Adrenal gland (tissue), 5 donors: ENCODE results near the gene IFITM5.

ENCODE experiments used
- POLR2A ChIP-seq, 2 donors: fragments of 450-650 bp; IDR thresholded peaks; one replicate each; pipeline ENCODE4 v1.6.1; 2017; ENCODE audit warnings: antibody characterized with exemption in 2 of 2, mild to moderate bottlenecking in 2 of 2, moderate library complexity in 1 of 2
- TF ChIP-seq, protein P1 (sequence below), 6 experiments: fragments of 450-650 bp in 4 of 6; fragments of 200-600 bp in 2 of 6; sonication (generic) in 1 of 6; IDR thresholded peaks; 1 replicate in 5 of 6; 2 replicates in 1 of 6; pipeline versions ENCODE4 v1.5.1 to v1.8.0; 2016 to 2021; ENCODE audit warnings: antibody characterized with exemption in 6 of 6, mild to moderate bottlenecking in 2 of 6, moderate library complexity in 1 of 6
- donor health status: DM: no; HTN: no; CAD: no.

DNA sequence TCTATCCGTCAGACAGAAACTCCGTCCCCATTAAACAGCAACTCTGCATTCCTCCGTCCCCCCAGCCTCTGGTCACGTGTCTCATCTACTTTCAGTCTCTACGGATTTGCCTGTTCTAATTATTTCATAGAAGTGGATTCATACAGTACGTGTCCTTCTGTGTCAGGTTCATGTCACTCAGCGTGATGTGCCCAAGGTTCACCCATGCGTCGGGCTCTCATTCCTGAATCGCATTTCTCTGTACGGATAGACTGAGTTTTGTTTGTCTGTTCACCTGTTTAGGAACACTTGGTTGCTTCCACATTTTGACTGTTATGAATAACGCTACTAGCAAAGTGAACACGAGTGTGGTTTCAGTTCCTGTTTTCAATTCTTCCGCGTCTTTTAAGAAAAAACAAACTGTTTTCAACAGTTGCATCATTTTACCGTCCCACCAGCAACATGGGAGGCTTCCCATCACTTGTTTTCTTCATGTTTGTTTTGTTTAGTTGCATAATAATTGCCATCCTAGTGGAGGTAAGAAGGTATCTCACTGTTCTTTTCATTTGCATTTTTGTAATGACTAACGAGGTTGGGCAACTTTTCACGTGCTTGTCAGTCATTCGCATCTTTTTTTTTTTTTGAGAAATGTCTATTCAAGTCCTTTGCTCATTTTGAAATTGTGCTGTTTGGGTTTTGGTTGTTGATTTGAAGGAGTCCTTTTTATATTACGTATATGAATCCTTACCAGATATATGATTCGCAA, 30.0 kb downstream of the IFITM5 start:
- TF ChIP-seq, protein P1, sequence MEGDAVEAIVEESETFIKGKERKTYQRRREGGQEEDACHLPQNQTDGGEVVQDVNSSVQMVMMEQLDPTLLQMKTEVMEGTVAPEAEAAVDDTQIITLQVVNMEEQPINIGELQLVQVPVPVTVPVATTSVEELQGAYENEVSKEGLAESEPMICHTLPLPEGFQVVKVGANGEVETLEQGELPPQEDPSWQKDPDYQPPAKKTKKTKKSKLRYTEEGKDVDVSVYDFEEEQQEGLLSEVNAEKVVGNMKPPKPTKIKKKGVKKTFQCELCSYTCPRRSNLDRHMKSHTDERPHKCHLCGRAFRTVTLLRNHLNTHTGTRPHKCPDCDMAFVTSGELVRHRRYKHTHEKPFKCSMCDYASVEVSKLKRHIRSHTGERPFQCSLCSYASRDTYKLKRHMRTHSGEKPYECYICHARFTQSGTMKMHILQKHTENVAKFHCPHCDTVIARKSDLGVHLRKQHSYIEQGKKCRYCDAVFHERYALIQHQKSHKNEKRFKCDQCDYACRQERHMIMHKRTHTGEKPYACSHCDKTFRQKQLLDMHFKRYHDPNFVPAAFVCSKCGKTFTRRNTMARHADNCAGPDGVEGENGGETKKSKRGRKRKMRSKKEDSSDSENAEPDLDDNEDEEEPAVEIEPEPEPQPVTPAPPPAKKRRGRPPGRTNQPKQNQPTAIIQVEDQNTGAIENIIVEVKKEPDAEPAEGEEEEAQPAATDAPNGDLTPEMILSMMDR (IDR thresholded peaks at IDR 0.05) = peak in 2 of 6 experiments; percentile 27 to 40
- no peak for TF ChIP-seq POLR2A (IDR thresholded peaks at IDR 0.05)
